HepG2 (cell line): ENCODE results near the gene TWIST2. TPM values are rescaled to one million over a fixed set of nuclear protein-coding genes. Genes with fewer than 3 reads are reported as not detected.

Experiments
- ATAC-seq: fragments of 200-7000 bp; cut with Tn5 transposase; 3 replicates; pipeline ENCODE4 v1.9.1; 2020; ENCODE audit warnings: mild to moderate bottlenecking, moderate library complexity
- BruUV-seq: library from RNA; stranded (reverse); fragments of 400-500 nt; replicated peaks from 2 replicates; lab custom pipeline; 2021; lab: Mats Ljungman, UMichigan
- CTCF ChIA-PET: fragments of 300-600 bp; formaldehyde crosslinking; extraction: SDS; loops from one replicate; lab custom pipeline; 2021; ENCODE audit warnings: low total read pairs, inconsistent platforms, low intra/inter-chr PET ratio; lab: Yijun Ruan, JAX
- POLR2A ChIA-PET: fragments of 350-600 bp; sonication (Branson Sonifier 250); formaldehyde crosslinking; loops from one replicate; lab custom pipeline; 2020; ENCODE audit warnings: antibody characterized with exemption, inconsistent platforms; lab: Yijun Ruan, JAX
- DNase-seq: peaks from one replicate; pipeline ENCODE4 v3.0.0-alpha.2; 2015; ENCODE audit warnings: low spot score
- FAIRE-seq: peaks from 3 replicates; lab custom pipeline; 2011; peaks lifted over from hg19 to GRCh38; lab: Jason Lieb, UNC
- H2AFZ ChIP-seq: one replicate; pipeline ENCODE4 v1.6.1; 2011; ENCODE audit warnings: low read length, inconsistent platforms
- H3K27ac ChIP-seq: fragments of 300-600 bp; 3 replicates; pipeline ENCODE4 v1.8.0; 2011; ENCODE audit warnings: mixed run types, mild to moderate bottlenecking, mixed read lengths, low read length, inconsistent platforms; ENCODE audit not compliant: insufficient read depth; ENCODE audit errors: extremely low read length
- H3K27me3 ChIP-seq, 2 experiments: fragments of 200-600 bp in 1 of 2; 2 replicates in 1 of 2; 3 replicates in 1 of 2; pipeline versions ENCODE4 v1.6.0 to v1.8.0; 2011; ENCODE audit warnings: low read length in 2 of 2, mild to moderate bottlenecking in 2 of 2, moderate library complexity in 2 of 2, inconsistent platforms in 1 of 2; ENCODE audit not compliant: insufficient read depth in 2 of 2, control insufficient read depth in 1 of 2
- H3K36me3 ChIP-seq, 2 experiments: fragments of 200-600 bp in 1 of 2; replicated peaks in 1 of 2; 2 replicates in 1 of 2; 3 replicates in 1 of 2; pipeline versions ENCODE4 v1.5.1 to v1.8.0; 2011; ENCODE audit warnings: low read length in 2 of 2, inconsistent platforms in 1 of 2; ENCODE audit not compliant: insufficient read depth in 2 of 2, control insufficient read depth in 1 of 2
- H3K4me1 ChIP-seq: 2 replicates; pipeline ENCODE4 v1.5.1; 2012; ENCODE audit warnings: low read length, inconsistent platforms; ENCODE audit not compliant: insufficient read depth
- H3K4me2 ChIP-seq: 2 replicates; pipeline ENCODE4 v1.6.0; 2011; ENCODE audit warnings: low read depth, low read length, inconsistent platforms
- H3K4me3 ChIP-seq, 3 experiments: fragments of 200-600 bp in 1 of 3; sonication (generic), shearing (Covaris generic) in 1 of 3; replicated peaks in 1 of 3; 2 replicates each; pipeline ENCODE4 v1.5.1; 2011 to 2016; ENCODE audit warnings: low read length in 3 of 3, inconsistent platforms in 2 of 3, low read depth in 2 of 3, mild to moderate bottlenecking in 2 of 3, control low read depth in 1 of 3, mixed read lengths in 1 of 3; ENCODE audit not compliant: insufficient read depth in 1 of 3
- H3K79me2 ChIP-seq: one replicate; pipeline ENCODE4 v1.6.1; 2011; ENCODE audit warnings: low read length, inconsistent platforms; ENCODE audit not compliant: insufficient read depth
- H3K9ac ChIP-seq: 2 replicates; pipeline ENCODE4 v1.6.0; 2011; ENCODE audit warnings: mild to moderate bottlenecking, low read depth, low read length, inconsistent platforms; ENCODE audit not compliant: insufficient read depth
- H3K9me3 ChIP-seq: 2 replicates; pipeline ENCODE4 v1.5.1; 2012; ENCODE audit warnings: mild to moderate bottlenecking, low read length
- H4K20me1 ChIP-seq: 2 replicates; pipeline ENCODE4 v1.6.0; 2011; ENCODE audit warnings: inconsistent platforms, mild to moderate bottlenecking, low read length, moderate library complexity; ENCODE audit not compliant: insufficient read depth
- CREBL2 ChIP-seq: sonication (generic); formaldehyde crosslinking; IDR thresholded peaks from 2 replicates; pipeline ENCODE4 v1.8.1; 2023; ENCODE audit warnings: missing genetic modification reagents, mild to moderate bottlenecking, borderline replicate concordance
- ETV6 ChIP-seq: sonication (generic); formaldehyde crosslinking; conservative IDR thresholded peaks from 2 replicates; pipeline ENCODE4 v1.4.0; 2020; ENCODE audit warnings: missing genetic modification reagents
- IKZF1 ChIP-seq: fragments of 450-650 bp; IDR thresholded peaks from 2 replicates; pipeline ENCODE4 v1.7.1; 2016
- IRF1 ChIP-seq: sonication (generic); formaldehyde crosslinking; IDR thresholded peaks from 2 replicates; pipeline ENCODE4 v1.4.0; 2020; ENCODE audit warnings: low read depth, mild to moderate bottlenecking, missing genetic modification reagents
- JUN ChIP-seq: sonication (generic); formaldehyde crosslinking; IDR thresholded peaks from 2 replicates; pipeline ENCODE4 v1.4.0; 2020; ENCODE audit warnings: mild to moderate bottlenecking, missing genetic modification reagents
- MBD4 ChIP-seq: IDR thresholded peaks from 2 replicates; pipeline ENCODE4 v1.6.1; 2012; ENCODE audit warnings: low read length, inconsistent platforms, borderline replicate concordance
- MTF2 ChIP-seq: sonication (generic); formaldehyde crosslinking; IDR thresholded peaks from 2 replicates; pipeline ENCODE4 v1.5.0; 2020; ENCODE audit warnings: missing genetic modification reagents, borderline replicate concordance
- MYC ChIP-seq: sonication (generic); formaldehyde crosslinking; IDR thresholded peaks from 2 replicates; pipeline ENCODE4 v1.9.0; 2021; ENCODE audit warnings: missing genetic modification reagents, borderline replicate concordance
- POGZ ChIP-seq: sonication (generic); formaldehyde crosslinking; IDR thresholded peaks from 2 replicates; pipeline ENCODE4 v1.4.0; 2020; ENCODE audit warnings: mild to moderate bottlenecking, missing genetic modification reagents
- RAD51 ChIP-seq: fragments of 450-650 bp; IDR thresholded peaks from 2 replicates; pipeline ENCODE4 v1.6.1; 2016; ENCODE audit warnings: borderline replicate concordance
- TRIM22 ChIP-seq: fragments of 450-650 bp; IDR thresholded peaks from 2 replicates; pipeline ENCODE4 v1.6.1; 2017
- ZNF446 ChIP-seq: sonication (generic); formaldehyde crosslinking; IDR thresholded peaks from 2 replicates; pipeline ENCODE4 v1.5.0; 2020; ENCODE audit warnings: mild to moderate bottlenecking, missing genetic modification reagents
- ZNF547 ChIP-seq: sonication (generic); formaldehyde crosslinking; IDR thresholded peaks from 2 replicates; pipeline ENCODE4 v1.5.1; 2020; ENCODE audit warnings: mild to moderate bottlenecking, missing genetic modification reagents
- ZNF687 ChIP-seq: sonication (generic); formaldehyde crosslinking; IDR thresholded peaks from 2 replicates; pipeline ENCODE4 v1.5.1; 2020; ENCODE audit warnings: mild to moderate bottlenecking, missing genetic modification reagents, moderate library complexity
- ZXDC ChIP-seq: sonication (generic); formaldehyde crosslinking; IDR thresholded peaks from 2 replicates; pipeline ENCODE4 v1.5.0; 2020; ENCODE audit warnings: mild to moderate bottlenecking, missing genetic modification reagents
- WGBS: methylation state at CpG from one replicate; pipeline ENCODE4 v1.1.6; 2017; ENCODE audit warnings: low lambda C conversion rate; 5-methylcytosine and 5-hydroxymethylcytosine counted together
- in situ Hi-C: cut with HindIII; loops from 2 replicates; pipeline ENCODE4 v1.10.0; 2017; ENCODE audit warnings: low pct_unique_long_range_greater_than_20kb; ENCODE audit not compliant: extremely low pct_ligation_motif_present
- intact Hi-C: fragments of 100-400 bp; cut with micrococcal nuclease; formaldehyde crosslinking; loops from one replicate; pipeline ENCODE4 v1.10.0; 2022; ENCODE audit not compliant: unreplicated experiment
- polyA plus RNA-seq, 8 experiments: library from polyadenylated mRNA; depleted of rRNA in 3 of 8; stranded (reverse) in 7 of 8; unstranded in 1 of 8; fragments of >200 nt; fragmentation: Illumina TruSeq in 4 of 8; extraction: Trizol in 4 of 8; gene quantifications; 2 replicates each; pipeline versions ENCODE4 v1.2.1 to v1.2.3, GENCODE V29; 2011 to 2016; ENCODE audit warnings: low read depth in 4 of 8, missing spikeins in 1 of 8, mixed read lengths in 1 of 8; ENCODE audit not compliant: insufficient read depth in 1 of 8
- total RNA-seq, 5 experiments: library from RNA; depleted of rRNA; stranded (reverse); fragments of >200 nt; fragmentation: Illumina TruSeq; extraction: Trizol; gene quantifications; 2 replicates each; pipeline ENCODE4 v1.2.3, GENCODE V29; 2016; ENCODE audit warnings: low read depth in 1 of 5

The TWIST2 gene
- total and polyA plus RNA-seq, 2 of the 13 experiments (the other 11 are each of a cell fraction or from before 2014, with no cell fraction given): 0.08 to 0.11 TPM

- Histone ChIP-seq H3K9me3 (no peaks in the 10 kb centered on the region), H3K9ac (no peak overlapping the region), H3K36me3 (no peaks in the 10 kb centered on the region), H3K27me3 (peaks cover 3 to 48% of the 10 kb centered on the region in 2 experiments; a peak in 4 of 5 replicates), H3K4me1 (no peaks in the 10 kb centered on the region), H4K20me1 (no peaks in the 10 kb centered on the region), H3K79me2 (no peaks in the 10 kb centered on the region), H2AFZ (no peak overlapping the region), H3K27ac (no peak overlapping the region), H3K4me2 (no peak overlapping the region), H3K4me3 (no peak overlapping the region)
- in situ Hi-C loops: no loop called here
- ATAC-seq: no peak
- ChIA-PET CTCF (no interaction called here), POLR2A (no interaction called here)
- intact Hi-C loops: no loop called here
- no TSS peak for BruUV-seq
- no peak for FAIRE-seq
- no peak for DNase-seq
- TF ChIP-seq RAD51: no peak
- TF ChIP-seq IRF1 (CRISPR knock-in tag): no peak
- no peak for TF ChIP-seq MYC (CRISPR knock-in tag)
- TF ChIP-seq MBD4: no peak
- TF ChIP-seq POGZ (CRISPR knock-in tag): no peak
- no peak for TF ChIP-seq TRIM22
- no peak for TF ChIP-seq ZNF547 (CRISPR knock-in tag)
- TF ChIP-seq MTF2 (CRISPR knock-in tag): no peak
- no peak for TF ChIP-seq JUN (CRISPR knock-in tag)
- TF ChIP-seq IKZF1: no peak
- no peak for TF ChIP-seq ETV6 (CRISPR knock-in tag)
- no peak for TF ChIP-seq ZNF687 (CRISPR knock-in tag)
- no peak for TF ChIP-seq CREBL2 (CRISPR knock-in tag)
- TF ChIP-seq ZNF446 (CRISPR knock-in tag): no peak
- TF ChIP-seq ZXDC (CRISPR knock-in tag): no peak
- 23% methylated on average over 10 of the region's 10 CpGs for WGBS
Measured at GRCh38 chr2:238955648-238956531, 108.0 kb downstream of the TWIST2 start.
